Thymus (tissue), 11 donors: ENCODE measurements around the gene NDST1. TPM values are rescaled to one million over a fixed set of nuclear protein-coding genes. Genes with fewer than 3 reads are reported as not detected.

ENCODE experiments used
- DNase-seq, 9 donors: peaks; one replicate each; pipeline ENCODE4 v3.0.0-alpha.2; 2013; ENCODE audit warnings: low spot score in 9 of 9, low read depth in 6 of 9, missing footprints in 1 of 9
- H3K27ac ChIP-seq, 2 donors: one replicate each; pipeline ENCODE4 v1.5.1; 2013; ENCODE audit warnings: control low read depth in 1 of 2, low read depth in 1 of 2, low read length in 1 of 2, mild to moderate bottlenecking in 1 of 2, moderate library complexity in 1 of 2
- H3K27me3 ChIP-seq, 2 donors: one replicate each; pipeline ENCODE4 v1.5.1; 2013; ENCODE audit warnings: low read length in 1 of 2; ENCODE audit not compliant: control insufficient read depth in 2 of 2, insufficient read depth in 1 of 2
- H3K36me3 ChIP-seq, 2 donors: one replicate each; pipeline ENCODE4 v1.5.1; 2013; ENCODE audit warnings: low read length in 1 of 2, mild to moderate bottlenecking in 1 of 2, moderate library complexity in 1 of 2; ENCODE audit not compliant: control insufficient read depth in 2 of 2, insufficient read depth in 2 of 2
- H3K4me1 ChIP-seq, 2 donors: one replicate each; pipeline ENCODE4 v1.5.1; 2013; ENCODE audit warnings: low read length in 2 of 2; ENCODE audit not compliant: control insufficient read depth in 2 of 2, insufficient read depth in 2 of 2
- H3K4me3 ChIP-seq, 2 donors: one replicate each; pipeline ENCODE4 v1.5.1; 2013; ENCODE audit warnings: low read length in 2 of 2, control low read depth in 1 of 2, mild to moderate bottlenecking in 1 of 2
- H3K9me3 ChIP-seq, 2 donors: one replicate each; pipeline ENCODE4 v1.5.1; 2013; ENCODE audit warnings: low read length in 1 of 2, mild to moderate bottlenecking in 1 of 2; ENCODE audit not compliant: control insufficient read depth in 2 of 2, insufficient read depth in 1 of 2
- whole genome bisulfite sequencing: extraction: QIAGEN DNeasy Blood & Tissue Kit; methylation state at CpG from one replicate; pipeline ENCODE4 v1.1.7; 2013; 5-methylcytosine and 5-hydroxymethylcytosine counted together
- polyA plus RNA-seq: library from polyadenylated mRNA; stranded (reverse); fragments of 200-250 nt; gene quantifications from one replicate; pipeline ENCODE4 v1.2.3, GENCODE V29; 2013
- total RNA-seq: library from RNA; stranded (reverse); fragments of 120-200 nt; gene quantifications from one replicate; pipeline ENCODE4 v1.2.4, GENCODE V29; 2013
- donor health status: healthy.

NDST1 gene
- total and polyA plus RNA-seq, 2 donors: 2.8 to 6.4 TPM

DNA sequence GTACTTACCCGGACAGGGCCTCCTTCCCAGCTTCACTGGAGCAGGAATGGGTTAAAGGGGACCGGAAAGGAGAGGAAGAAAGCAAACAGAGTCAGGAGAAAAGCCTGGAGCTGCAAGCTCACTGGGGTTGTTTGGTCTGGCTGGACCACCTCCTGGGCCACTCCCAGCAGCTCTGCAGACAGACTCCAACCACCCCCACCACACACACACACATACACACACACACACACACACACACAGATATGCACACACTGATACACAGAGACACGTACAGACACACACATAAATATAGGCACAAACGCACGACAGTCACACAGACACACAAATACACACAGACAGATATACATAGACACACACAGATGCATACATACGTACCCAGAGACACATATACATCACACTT, 97.6 kb downstream of the NDST1 start:
- Histone ChIP-seq H3K36me3 (no peaks in the 10 kb centered on the region), H3K4me1 (peaks cover 0 to under 1% of the 10 kb centered on the region in 2 donors), H3K4me3 (no peak overlapping the region), H3K9me3 (no peaks in the 10 kb centered on the region), H3K27me3 (no peaks in the 10 kb centered on the region), H3K27ac (no peak overlapping the region)
- no peak for DNase-seq
- 93% methylated on average over 6 of the region's 6 CpGs for WGBS

DNA sequence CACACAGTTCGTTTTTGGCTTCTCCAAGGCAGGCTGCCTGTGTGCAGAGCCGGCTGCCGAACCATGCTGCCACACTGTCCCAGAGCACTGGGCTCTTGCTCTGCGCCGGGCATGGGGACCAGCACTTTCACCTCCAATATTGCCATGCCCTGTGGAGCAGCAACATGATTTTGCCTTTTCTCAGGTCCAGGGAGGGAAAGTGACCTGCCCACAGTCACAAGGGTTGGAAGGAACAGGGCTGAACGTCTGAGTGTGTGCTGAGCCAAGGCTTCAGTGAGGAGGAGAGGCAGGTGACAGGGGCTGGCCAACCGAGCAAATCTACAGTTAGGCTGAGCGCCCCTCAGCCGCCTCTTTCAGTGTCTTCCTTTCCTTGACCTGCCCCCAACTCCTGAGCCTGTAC, 98.5 kb downstream of the NDST1 start:
- 91% methylated on average over 9 of the region's 9 CpGs for WGBS
- Histone ChIP-seq H3K4me3 (no peak overlapping the region), H3K36me3 (no peaks in the 10 kb centered on the region), H3K4me1 (no peaks in the 10 kb centered on the region), H3K9me3 (no peaks in the 10 kb centered on the region), H3K27me3 (no peaks in the 10 kb centered on the region), H3K27ac (no peak overlapping the region)
- no peak for DNase-seq

DNA sequence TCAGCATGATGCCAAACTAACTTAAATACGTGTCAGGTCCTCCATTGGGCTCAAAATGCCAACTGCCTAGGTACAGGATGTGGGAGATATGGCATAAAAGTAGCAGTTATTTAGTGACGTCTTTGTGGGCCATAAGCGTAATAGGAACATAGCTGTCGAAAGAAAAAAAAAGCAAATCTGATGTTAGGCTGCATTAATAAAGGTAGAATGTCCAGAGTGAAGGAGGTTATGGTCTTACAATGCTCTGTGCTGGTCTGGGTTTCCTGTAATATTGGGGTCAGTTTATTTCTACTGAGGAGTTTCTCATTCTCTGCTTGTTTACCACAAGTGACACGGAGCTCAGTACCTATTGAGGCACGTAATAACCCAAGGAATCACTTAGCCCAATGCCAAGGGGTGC, 99.2 kb downstream of the NDST1 start:
- WGBS: 94% methylated on average over 6 of the region's 6 CpGs
- H3K9me3 ChIP-seq: no peaks in the 10 kb centered on the region

More for the DNA sequence above, 99.2 kb downstream of the NDST1 start:
- Histone ChIP-seq H3K4me1 (no peaks in the 10 kb centered on the region), H3K4me3 (no peak overlapping the region), H3K36me3 (no peaks in the 10 kb centered on the region), H3K27me3 (no peaks in the 10 kb centered on the region), H3K27ac (no peak overlapping the region)
- DNase-seq: no peak

Other genes starting within 250 kb of the NDST1 start
- 0.09 TPM for gene CAMK2A, start 218.4 kb upstream of the NDST1 start, total RNA-seq
- gene CAMK2A, start 218.4 kb upstream of the NDST1 start, polyA plus RNA-seq: 0.39 TPM
- gene ARSI, start 205.2 kb upstream of the NDST1 start, total RNA-seq: 0.76 TPM
- gene ARSI, start 205.2 kb upstream of the NDST1 start, polyA plus RNA-seq: 0.59 TPM
- gene TCOF1, start 150.4 kb upstream of the NDST1 start, total RNA-seq: 18.2 TPM
- gene TCOF1, start 150.4 kb upstream of the NDST1 start, polyA plus RNA-seq: 17.7 TPM
- 1,741 TPM for gene CD74, start 95.2 kb upstream of the NDST1 start, total RNA-seq
- gene CD74, start 95.2 kb upstream of the NDST1 start, polyA plus RNA-seq: 2,730 TPM
- 3,141 TPM for gene RPS14, start 58.4 kb upstream of the NDST1 start, total RNA-seq
- gene RPS14, start 58.4 kb upstream of the NDST1 start, polyA plus RNA-seq: 4,031 TPM
- 1.5 TPM for gene SYNPO, start 132.5 kb downstream of the NDST1 start, total RNA-seq
- gene SYNPO, start 132.5 kb downstream of the NDST1 start, polyA plus RNA-seq: 10.0 TPM
- 0.47 TPM for gene MYOZ3, start 153.1 kb downstream of the NDST1 start, total RNA-seq
- gene MYOZ3, start 153.1 kb downstream of the NDST1 start, polyA plus RNA-seq: 0.25 TPM
- 38.4 TPM for gene RBM22, start 192.9 kb downstream of the NDST1 start, total RNA-seq
- 76.7 TPM for gene RBM22, start 192.9 kb downstream of the NDST1 start, polyA plus RNA-seq